GM12801 (cell line): ENCODE data around the gene PRKCA.

Source experiments
- TF ChIP-seq, protein P1 (sequence below): IDR thresholded peaks from one replicate; pipeline ENCODE4 v1.5.1; 2011; ENCODE audit warnings: control low read depth; ENCODE audit not compliant: insufficient read length; ENCODE audit errors: extremely low read depth

Gene PRKCA

DNA sequence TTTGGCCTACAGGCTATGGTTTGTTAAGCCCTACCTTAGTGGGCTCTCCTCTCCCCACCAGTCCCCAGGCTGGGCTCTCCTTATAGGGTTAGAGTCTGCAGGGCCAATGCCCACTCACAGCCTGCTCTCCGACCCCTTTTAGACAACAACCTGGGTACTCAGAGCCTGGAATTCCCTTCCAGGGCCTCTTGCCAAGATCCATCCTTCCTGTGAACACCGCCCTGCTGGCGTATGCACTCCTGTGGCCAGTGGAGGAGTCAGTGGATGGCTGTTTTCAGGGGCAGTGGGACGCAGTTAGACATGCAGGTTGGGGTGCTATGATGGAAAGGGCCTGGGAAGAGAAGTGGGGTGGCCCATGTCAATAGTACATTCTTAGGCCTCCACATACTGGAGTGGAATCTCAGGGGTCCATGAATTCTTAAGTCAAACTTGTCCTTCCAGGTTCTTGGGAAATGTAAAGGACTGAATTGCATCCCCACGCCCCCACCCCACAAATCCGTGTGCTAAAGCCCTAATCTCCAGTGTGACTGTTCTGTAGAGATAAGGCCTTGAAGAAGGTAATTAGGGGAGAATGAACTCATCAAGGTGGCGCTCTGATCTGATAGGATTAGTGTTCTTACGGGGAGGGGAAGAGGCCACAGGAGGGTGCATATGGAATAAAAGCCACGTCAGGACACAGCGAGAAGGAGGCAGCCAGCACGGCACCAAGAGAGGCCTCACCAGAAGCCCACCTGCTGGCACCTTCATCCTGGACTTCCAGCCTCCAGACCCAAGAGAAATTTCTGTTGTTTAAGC, 450.9 kb downstream of the PRKCA start:
- TF ChIP-seq, protein P1, sequence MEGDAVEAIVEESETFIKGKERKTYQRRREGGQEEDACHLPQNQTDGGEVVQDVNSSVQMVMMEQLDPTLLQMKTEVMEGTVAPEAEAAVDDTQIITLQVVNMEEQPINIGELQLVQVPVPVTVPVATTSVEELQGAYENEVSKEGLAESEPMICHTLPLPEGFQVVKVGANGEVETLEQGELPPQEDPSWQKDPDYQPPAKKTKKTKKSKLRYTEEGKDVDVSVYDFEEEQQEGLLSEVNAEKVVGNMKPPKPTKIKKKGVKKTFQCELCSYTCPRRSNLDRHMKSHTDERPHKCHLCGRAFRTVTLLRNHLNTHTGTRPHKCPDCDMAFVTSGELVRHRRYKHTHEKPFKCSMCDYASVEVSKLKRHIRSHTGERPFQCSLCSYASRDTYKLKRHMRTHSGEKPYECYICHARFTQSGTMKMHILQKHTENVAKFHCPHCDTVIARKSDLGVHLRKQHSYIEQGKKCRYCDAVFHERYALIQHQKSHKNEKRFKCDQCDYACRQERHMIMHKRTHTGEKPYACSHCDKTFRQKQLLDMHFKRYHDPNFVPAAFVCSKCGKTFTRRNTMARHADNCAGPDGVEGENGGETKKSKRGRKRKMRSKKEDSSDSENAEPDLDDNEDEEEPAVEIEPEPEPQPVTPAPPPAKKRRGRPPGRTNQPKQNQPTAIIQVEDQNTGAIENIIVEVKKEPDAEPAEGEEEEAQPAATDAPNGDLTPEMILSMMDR = no peak

DNA sequence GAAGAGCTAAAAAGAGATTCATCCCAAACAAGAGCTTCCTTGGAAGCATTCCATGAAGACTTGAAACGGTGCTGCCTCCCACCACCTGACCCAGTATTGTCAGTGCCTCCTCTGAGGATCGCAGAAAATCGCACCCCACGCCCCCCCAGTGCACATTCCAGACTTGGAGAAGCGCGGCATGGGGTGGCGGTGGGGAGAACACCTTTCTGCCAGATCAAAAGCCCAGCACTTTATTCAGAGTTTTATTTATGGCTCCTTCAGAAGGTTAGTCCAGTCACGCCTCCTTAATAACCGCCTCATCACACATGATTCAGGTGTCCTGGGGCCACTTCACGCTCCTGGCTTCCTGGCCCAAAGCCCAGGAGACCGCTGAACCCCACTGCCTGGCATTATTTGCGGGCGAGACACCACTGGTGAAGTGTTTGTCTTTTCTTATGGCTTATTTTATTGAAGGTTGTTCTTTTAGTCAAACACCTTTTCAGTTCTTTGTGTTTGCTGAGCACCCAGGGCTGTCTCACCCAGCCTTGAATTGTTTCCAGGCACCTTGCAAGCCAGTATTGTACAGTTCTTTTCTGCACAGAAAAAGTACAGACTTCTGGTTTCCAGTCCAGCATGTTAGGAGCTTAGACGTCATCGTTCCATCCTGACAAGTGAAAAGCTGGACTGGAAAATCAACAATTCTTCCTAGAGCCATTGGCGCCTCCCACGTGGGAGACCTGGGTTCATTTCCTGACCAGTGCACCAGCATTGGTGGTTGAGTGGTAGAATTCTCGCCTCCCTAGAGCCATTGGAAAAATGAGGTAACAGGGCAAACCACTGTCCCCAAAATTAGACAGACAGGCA, 452.9 kb downstream of the PRKCA start:
- TF ChIP-seq, protein P1 = no peak

DNA sequence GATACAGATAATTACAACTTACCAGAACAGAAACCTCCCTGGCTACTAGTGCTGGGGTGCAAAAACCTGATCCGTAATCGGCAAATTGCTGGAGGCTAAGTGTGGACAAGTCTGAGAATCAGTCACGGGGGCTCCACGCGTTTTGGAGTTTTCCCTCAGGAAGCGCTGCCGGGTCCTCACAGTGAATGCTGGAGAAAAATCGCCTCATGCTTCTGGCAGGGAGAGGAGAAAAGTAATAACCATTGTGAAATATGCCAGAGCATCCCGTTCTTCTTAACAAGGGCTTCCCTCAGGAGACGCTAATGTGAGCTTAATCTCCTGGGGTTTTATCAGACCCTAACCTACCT, 453.5 kb downstream of the PRKCA start:
- TF ChIP-seq, protein P1 = no peak

DNA sequence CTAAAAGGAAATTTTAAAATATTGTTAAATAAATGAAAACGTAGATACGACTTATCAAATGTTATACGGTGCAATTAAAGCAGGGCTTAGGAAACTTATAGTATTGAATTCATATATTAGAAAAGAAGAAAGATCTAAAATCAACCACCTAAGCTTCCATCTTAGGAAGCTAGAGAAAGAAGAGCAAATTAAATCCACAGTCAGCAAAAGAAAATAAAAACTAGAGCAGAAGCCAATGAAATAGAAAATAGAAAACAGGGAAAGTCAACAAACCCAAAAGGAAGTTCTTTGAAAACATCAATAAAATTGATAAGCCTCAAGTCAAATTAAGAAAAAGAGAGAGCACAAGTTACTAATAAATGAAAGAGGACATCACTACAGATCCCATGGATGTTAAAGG, 457.9 kb downstream of the PRKCA start:
- TF ChIP-seq, protein P1 = no peak

DNA sequence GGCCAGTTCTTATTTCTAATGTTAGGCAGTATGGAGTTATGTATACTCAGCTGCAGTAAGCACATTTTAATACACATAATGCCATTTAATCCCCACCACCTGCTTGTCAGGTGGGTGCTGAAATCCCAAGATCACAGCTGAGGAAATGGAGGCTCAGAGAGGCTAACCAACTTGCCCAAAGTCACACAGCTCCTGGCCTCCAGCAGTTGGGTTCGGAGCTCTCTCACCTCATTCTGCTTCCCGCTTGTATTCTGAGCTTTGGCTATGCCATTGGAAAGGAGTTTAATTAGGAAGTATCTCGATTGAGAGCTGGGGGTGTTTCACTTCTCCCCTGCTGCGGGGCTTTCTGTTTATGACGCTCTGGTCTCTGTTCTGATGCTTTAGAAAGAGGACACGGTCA, 459.9 kb downstream of the PRKCA start:
- TF ChIP-seq, protein P1 = no peak

DNA sequence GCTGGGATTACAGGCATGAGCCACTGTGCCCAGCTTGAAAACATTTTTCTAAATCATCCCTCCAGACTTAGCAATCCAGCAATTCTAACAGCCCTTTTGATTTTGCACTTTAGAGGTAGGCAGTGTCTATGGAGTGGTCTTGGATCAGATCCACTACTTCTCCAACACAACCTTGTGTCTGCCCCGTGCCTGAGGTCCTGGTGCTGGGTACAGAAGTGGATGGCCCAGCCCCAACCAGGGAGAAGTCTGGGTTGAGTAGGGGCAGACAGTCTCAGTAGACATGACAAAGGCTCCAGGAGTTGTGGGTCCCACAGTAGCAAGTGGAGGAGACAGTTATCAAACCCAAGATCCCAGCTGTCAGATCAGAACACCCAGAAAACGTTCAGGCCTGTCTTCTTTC, 460.6 kb downstream of the PRKCA start:
- TF ChIP-seq, protein P1 = no peak

DNA sequence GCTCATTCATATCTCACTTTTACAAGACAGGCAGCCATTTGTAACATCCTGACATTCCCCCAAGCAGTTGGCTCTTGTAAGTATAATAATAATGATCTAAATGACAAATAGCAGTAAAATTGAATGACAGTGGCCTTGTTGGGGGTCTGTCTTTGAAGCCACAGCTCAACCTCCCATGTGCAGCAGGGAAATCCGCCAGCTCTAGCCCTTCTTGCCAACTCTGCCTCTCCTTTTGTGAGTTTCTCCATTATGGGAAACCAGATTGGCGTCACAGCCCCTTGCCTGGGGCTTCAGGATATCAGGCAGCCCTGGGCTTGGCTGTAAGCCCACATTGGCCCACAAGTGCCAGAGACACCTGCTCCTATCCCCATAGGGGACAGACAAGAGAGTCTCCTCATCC, 462.1 kb downstream of the PRKCA start:
- TF ChIP-seq, protein P1 = no peak
